K562 (cell line): ENCODE results near the gene DGAT2. TPM values are rescaled to one million over a fixed set of nuclear protein-coding genes. Genes with fewer than 3 reads are reported as not detected.

Source experiments
- ATAC-seq: fragments of 200-7000 bp; cut with Tn5 transposase; 3 replicates; pipeline ENCODE4 v1.9.1; 2020; ENCODE audit warnings: moderate library complexity
- BruUV-seq: library from RNA; stranded (reverse); fragments of 400-500 nt; replicated peaks from 2 replicates; lab custom pipeline; 2021; lab: Mats Ljungman, UMichigan
- CTCF ChIA-PET: fragments of 300-600 bp; formaldehyde crosslinking; extraction: SDS; loops from one replicate; lab custom pipeline; 2021; ENCODE audit warnings: low intra/inter-chr PET ratio; lab: Yijun Ruan, JAX
- POLR2A ChIA-PET: fragments of 300-600, 350-650 bp; sonication (Branson Sonifier 250); formaldehyde crosslinking; extraction: SDS; loops from one replicate; lab custom pipeline; 2021; ENCODE audit warnings: antibody characterized with exemption, inconsistent platforms; lab: Yijun Ruan, JAX
- DNase-seq, 4 experiments: peaks; one replicate each; pipeline versions ENCODE4 v3.0.0 to v3.0.0-alpha.2; 2011 to 2018; ENCODE audit warnings: low spot score in 3 of 4, mixed read lengths in 3 of 4; ENCODE audit errors: extremely low read depth in 1 of 4
- FAIRE-seq: peaks from 2 replicates; lab custom pipeline; 2011; peaks lifted over from hg19 to GRCh38; lab: Jason Lieb, UNC
- H2AFZ ChIP-seq: 2 replicates; pipeline ENCODE4 v1.6.0; 2011; ENCODE audit warnings: low read depth, low read length, control low read depth, inconsistent platforms
- H3K27ac ChIP-seq: fragments of 200-600 bp; 3 replicates; pipeline ENCODE4 v1.8.0; 2011; ENCODE audit warnings: low read depth, mild to moderate bottlenecking, control low read depth, inconsistent platforms, low read length, moderate library complexity, mixed read lengths; ENCODE audit errors: extremely low read depth
- H3K27me3 ChIP-seq, 2 experiments: fragments of 300-600 bp in 1 of 2; 2 replicates in 1 of 2; 3 replicates in 1 of 2; pipeline versions ENCODE4 v1.6.0 to v1.8.0; 2011; ENCODE audit warnings: inconsistent platforms in 2 of 2, low read length in 2 of 2, mild to moderate bottlenecking in 1 of 2, mixed read lengths in 1 of 2, moderate library complexity in 1 of 2; ENCODE audit not compliant: control insufficient read depth in 2 of 2, insufficient read depth in 2 of 2
- H3K36me3 ChIP-seq: fragments of 300-600 bp; 3 replicates; pipeline ENCODE4 v1.8.0; 2011; ENCODE audit warnings: mild to moderate bottlenecking, low read length, inconsistent platforms; ENCODE audit not compliant: control insufficient read depth, insufficient read depth
- H3K4me1 ChIP-seq, 2 experiments: fragments of 200-600 bp in 1 of 2; replicated peaks in 1 of 2; 2 replicates in 1 of 2; 3 replicates in 1 of 2; pipeline versions ENCODE4 v1.5.1 to v1.8.0; 2011; ENCODE audit warnings: inconsistent platforms in 2 of 2, low read length in 2 of 2, mild to moderate bottlenecking in 1 of 2, mixed read lengths in 1 of 2, moderate library complexity in 1 of 2; ENCODE audit not compliant: control insufficient read depth in 2 of 2, insufficient read depth in 2 of 2
- H3K4me2 ChIP-seq: 2 replicates; pipeline ENCODE4 v1.6.1; 2011; ENCODE audit warnings: low read length, control low read depth, inconsistent platforms, mixed read lengths; ENCODE audit not compliant: insufficient read depth
- H3K4me3 ChIP-seq: fragments of 200-600 bp; sonication (generic), shearing (Covaris generic); 2 replicates; pipeline ENCODE4 v1.5.1; 2016; ENCODE audit warnings: control low read depth, inconsistent platforms
- H3K79me2 ChIP-seq: fragments of 200-600 bp; 3 replicates; pipeline ENCODE4 v1.8.0; 2011; ENCODE audit warnings: low read length, inconsistent platforms; ENCODE audit not compliant: control insufficient read depth, insufficient read depth
- H3K9ac ChIP-seq, 2 experiments: 2 replicates each; pipeline versions ENCODE4 v1.6.0 to v1.6.1; 2011; ENCODE audit warnings: low read depth in 2 of 2, low read length in 2 of 2, control low read depth in 1 of 2, inconsistent platforms in 1 of 2, mild to moderate bottlenecking in 1 of 2, mixed read lengths in 1 of 2; ENCODE audit not compliant: insufficient read depth in 1 of 2
- H3K9me1 ChIP-seq: one replicate; pipeline ENCODE4 v1.6.0; 2011; ENCODE audit warnings: inconsistent platforms, mild to moderate bottlenecking, low read length, moderate library complexity; ENCODE audit not compliant: control insufficient read depth, insufficient read depth
- H3K9me3 ChIP-seq: replicated peaks from 2 replicates; pipeline ENCODE4 v1.5.1; 2011; ENCODE audit warnings: low read depth, low read length, inconsistent platforms; ENCODE audit not compliant: control insufficient read depth, insufficient read depth
- H4K20me1 ChIP-seq: replicated peaks from 2 replicates; pipeline ENCODE4 v1.6.1; 2011; ENCODE audit warnings: low read length, inconsistent platforms, mixed read lengths; ENCODE audit not compliant: control insufficient read depth, insufficient read depth
- GATAD2B ChIP-seq: fragments of 450-650 bp; IDR thresholded peaks from 2 replicates; pipeline ENCODE4 v1.6.1; 2017; ENCODE audit warnings: mild to moderate bottlenecking, borderline replicate concordance
- IRF2 ChIP-seq: sonication (generic); formaldehyde crosslinking; IDR thresholded peaks from 2 replicates; pipeline ENCODE4 v1.8.1; 2022; ENCODE audit warnings: mild to moderate bottlenecking, missing genetic modification reagents
- LARP7 ChIP-seq: fragments of 450-650 bp; IDR thresholded peaks from 2 replicates; pipeline ENCODE4 v1.6.1; 2016
- POU5F1 ChIP-seq: fragments of 150-350 bp; IDR thresholded peaks from 2 replicates; pipeline ENCODE4 v1.6.1; 2014; ENCODE audit warnings: borderline replicate concordance, low read length, low read depth, mild to moderate bottlenecking; ENCODE audit not compliant: partially characterized antibody
- SIN3A ChIP-seq, 2 experiments: fragments of 150-350 bp in 1 of 2; IDR thresholded peaks; 2 replicates each; pipeline ENCODE4 v1.6.1; 2011 to 2016; ENCODE audit warnings: borderline replicate concordance in 2 of 2, low read depth in 2 of 2, low read length in 2 of 2, mild to moderate bottlenecking in 2 of 2, moderate library complexity in 2 of 2; ENCODE audit not compliant: control insufficient read depth in 1 of 2
- TAF7 ChIP-seq: fragments of 450-650 bp; IDR thresholded peaks from 2 replicates; pipeline ENCODE4 v1.6.1; 2016; ENCODE audit warnings: missing genetic modification characterization, missing compliant biosample characterization
- ZBTB17 ChIP-seq: fragments of 450-650 bp; formaldehyde crosslinking; IDR thresholded peaks from 2 replicates; pipeline ENCODE4 v1.4.0; 2020; ENCODE audit warnings: mild to moderate bottlenecking
- ZNF146 ChIP-seq: IDR thresholded peaks from one replicate; pipeline ENCODE4 v1.6.1; 2018; ENCODE audit warnings: missing compliant biosample characterization; ENCODE audit not compliant: unreplicated experiment
- WGBS: fragments of 100-300 bp; shearing (Covaris generic); methylation state at CpG from one replicate; pipeline ENCODE4 v1.1.6; 2016; ENCODE audit warnings: low coverage, mixed read lengths; ENCODE audit not compliant: insufficient coverage; ENCODE audit errors: missing lambda C conversion rate; 5-methylcytosine and 5-hydroxymethylcytosine counted together
- in situ Hi-C: fragments of 300-500 bp; cut with MboI; formaldehyde crosslinking; loops from 4 replicates; pipeline ENCODE4 v1.15.0; 2018; ENCODE audit warnings: inconsistent platforms, mixed read lengths
- intact Hi-C: fragments of 100-400 bp; cut with micrococcal nuclease; formaldehyde crosslinking; loops from 2 replicates; pipeline ENCODE4 v1.14.2; 2022
- polyA plus RNA-seq, 8 experiments: library from polyadenylated mRNA; depleted of rRNA in 4 of 8; stranded (reverse) in 5 of 8; unstranded in 3 of 8; fragments of >200 nt; fragmentation: Nextera tagmentation in 2 of 8; fragmentation: Illumina TruSeq in 1 of 8; extraction: Ambion mirVana in 2 of 8; extraction: Trizol in 1 of 8; gene quantifications; 2 replicates each; pipeline versions ENCODE4 v1.2.1 to v1.2.3, GENCODE V29; 2011 to 2014; ENCODE audit warnings: inconsistent platforms in 1 of 8, missing spikeins in 1 of 8
- total RNA-seq, 7 experiments: library from RNA; depleted of rRNA in 6 of 7; stranded (reverse); fragments of >200 nt in 6 of 7; fragmentation: Illumina TruSeq in 2 of 7; extraction: Trizol in 2 of 7; gene quantifications; 2 replicates each; pipeline versions ENCODE4 v1.2.1 to v1.2.3, GENCODE V29; 2011 to 2021; ENCODE audit warnings: low replicate concordance in 1 of 7
- TF ChIP-seq, protein P1 (sequence below): sonication (generic); formaldehyde crosslinking; IDR thresholded peaks from 2 replicates; pipeline ENCODE4 v1.8.0; 2022; ENCODE audit warnings: mild to moderate bottlenecking, missing genetic modification reagents

DGAT2 gene
- total and polyA plus RNA-seq, 9 of the 15 experiments (the other 6 are each of a cell fraction or from before 2014, with no cell fraction given) = 0.68 to 2.8 (median 1.8) TPM

DNA sequence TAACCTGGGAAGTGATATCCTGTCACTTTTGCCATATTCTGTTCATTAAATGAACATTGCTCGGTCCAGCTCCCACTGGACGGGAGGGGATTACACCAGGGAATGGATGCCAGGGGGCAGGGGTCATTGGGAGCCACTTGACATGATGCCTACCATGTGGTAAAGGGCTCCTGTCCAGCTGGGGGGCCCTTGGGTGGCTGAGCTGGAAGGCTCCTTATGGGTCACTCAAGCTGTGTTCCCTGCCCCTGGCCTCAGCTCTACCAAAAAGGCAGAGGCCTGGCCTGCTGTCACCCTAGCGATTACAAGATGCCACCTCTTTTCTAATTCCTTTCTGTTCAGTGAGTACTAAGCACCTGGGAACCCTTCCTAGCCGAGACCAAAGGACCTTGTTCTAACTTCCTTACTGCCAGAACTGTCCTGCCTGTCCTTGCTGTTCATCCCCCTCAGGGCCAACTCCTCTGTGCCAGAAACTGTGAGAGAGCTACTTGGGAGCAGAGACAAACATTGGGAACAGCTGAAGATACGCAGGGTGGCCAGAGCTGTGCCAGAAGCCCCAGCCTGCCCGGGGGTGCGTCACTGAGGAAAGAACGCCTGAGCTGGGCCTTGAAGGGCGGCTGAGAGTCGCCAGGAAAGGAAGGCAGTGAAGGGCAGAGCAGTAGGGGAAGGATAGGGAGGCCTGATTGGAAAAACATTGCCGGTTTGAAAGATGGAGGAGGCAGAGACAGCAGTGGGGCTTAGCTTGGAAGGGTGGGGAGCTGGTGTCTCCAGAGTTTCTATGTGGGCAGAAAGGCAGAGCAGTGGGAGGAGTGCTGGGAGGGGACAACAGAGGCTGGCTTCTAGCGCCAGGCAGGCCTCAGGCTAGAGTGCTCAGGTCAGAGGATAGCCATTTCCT is 33.7 kb downstream of the DGAT2 start:
- Histone ChIP-seq H3K27me3 (no peaks in the 10 kb centered on the region), H4K20me1 (no peaks in the 10 kb centered on the region), H3K4me3 (no peak overlapping the region), H3K36me3 (no peaks in the 10 kb centered on the region), H3K9me1 (no peaks in the 10 kb centered on the region), H3K4me2 (no peak overlapping the region), H3K27ac (no peak overlapping the region), H3K4me1 (0 out of 5 replicates have a peak, but pooled peaks cover 0 to 3% of the 10 kb centered on the region in 2 experiments), H3K9ac (peak overlapping the region in 1 of 2 experiments; percentile 55; a peak in 2 of 4 replicates), H2AFZ (0 out of 2 replicates have a peak overlapping the region, but pooled peaks have one; percentile 41), H3K9me3 (no peaks in the 10 kb centered on the region), H3K79me2 (no peaks in the 10 kb centered on the region)
- TF ChIP-seq TAF7 (tag) (no peak), GATAD2B (no peak), IRF2 (CRISPR knock-in tag) (no peak), SIN3A (IDR thresholded peaks at IDR 0.05; ENCODE audit: borderline replicate concordance in 2 of 2, control insufficient read depth in 1 of 2, low read depth in 2 of 2, low read length in 2 of 2) (no peak), ZNF146 (no peak), LARP7 (no peak), ZBTB17 (CRISPR knock-in tag) (no peak), POU5F1 (no peak)
- TF ChIP-seq, protein P1, sequence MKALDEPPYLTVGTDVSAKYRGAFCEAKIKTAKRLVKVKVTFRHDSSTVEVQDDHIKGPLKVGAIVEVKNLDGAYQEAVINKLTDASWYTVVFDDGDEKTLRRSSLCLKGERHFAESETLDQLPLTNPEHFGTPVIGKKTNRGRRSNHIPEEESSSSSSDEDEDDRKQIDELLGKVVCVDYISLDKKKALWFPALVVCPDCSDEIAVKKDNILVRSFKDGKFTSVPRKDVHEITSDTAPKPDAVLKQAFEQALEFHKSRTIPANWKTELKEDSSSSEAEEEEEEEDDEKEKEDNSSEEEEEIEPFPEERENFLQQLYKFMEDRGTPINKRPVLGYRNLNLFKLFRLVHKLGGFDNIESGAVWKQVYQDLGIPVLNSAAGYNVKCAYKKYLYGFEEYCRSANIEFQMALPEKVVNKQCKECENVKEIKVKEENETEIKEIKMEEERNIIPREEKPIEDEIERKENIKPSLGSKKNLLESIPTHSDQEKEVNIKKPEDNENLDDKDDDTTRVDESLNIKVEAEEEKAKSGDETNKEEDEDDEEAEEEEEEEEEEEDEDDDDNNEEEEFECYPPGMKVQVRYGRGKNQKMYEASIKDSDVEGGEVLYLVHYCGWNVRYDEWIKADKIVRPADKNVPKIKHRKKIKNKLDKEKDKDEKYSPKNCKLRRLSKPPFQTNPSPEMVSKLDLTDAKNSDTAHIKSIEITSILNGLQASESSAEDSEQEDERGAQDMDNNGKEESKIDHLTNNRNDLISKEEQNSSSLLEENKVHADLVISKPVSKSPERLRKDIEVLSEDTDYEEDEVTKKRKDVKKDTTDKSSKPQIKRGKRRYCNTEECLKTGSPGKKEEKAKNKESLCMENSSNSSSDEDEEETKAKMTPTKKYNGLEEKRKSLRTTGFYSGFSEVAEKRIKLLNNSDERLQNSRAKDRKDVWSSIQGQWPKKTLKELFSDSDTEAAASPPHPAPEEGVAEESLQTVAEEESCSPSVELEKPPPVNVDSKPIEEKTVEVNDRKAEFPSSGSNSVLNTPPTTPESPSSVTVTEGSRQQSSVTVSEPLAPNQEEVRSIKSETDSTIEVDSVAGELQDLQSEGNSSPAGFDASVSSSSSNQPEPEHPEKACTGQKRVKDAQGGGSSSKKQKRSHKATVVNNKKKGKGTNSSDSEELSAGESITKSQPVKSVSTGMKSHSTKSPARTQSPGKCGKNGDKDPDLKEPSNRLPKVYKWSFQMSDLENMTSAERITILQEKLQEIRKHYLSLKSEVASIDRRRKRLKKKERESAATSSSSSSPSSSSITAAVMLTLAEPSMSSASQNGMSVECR = no peak
- ChIA-PET CTCF (interaction anchor here (1.5 to 5.3 kb wide), 2 partner anchors 65 to 349 kb away, joined by 8 to 61 read pairs; no protein-coding TSS in a partner anchor), POLR2A (interaction anchor here (0.7 to 2.0 kb wide), 3 partner anchors 9 to 241 kb away, joined by 3 to 11 read pairs (median 4); no protein-coding TSS in a partner anchor)
- DNase-seq (no peak), FAIRE-seq (no peak), ATAC-seq (no peak)
- 43% methylated on average over 12 of the region's 12 CpGs for WGBS
- intact Hi-C loops (loop anchor here (5.0 kb wide), 1 partner anchor 515 kb away; no protein-coding TSS in a partner anchor), in situ Hi-C loops (no loop called here)
- BruUV-seq = no TSS peak
